Calu3 (cell line): ENCODE data around the gene MIPEP. TPM values are rescaled to one million over a fixed set of nuclear protein-coding genes. Genes with fewer than 3 reads are reported as not detected.

Experiments used
- BruUV-seq: library from RNA; stranded (reverse); fragments of 400-500 nt; replicated peaks from 2 replicates; lab custom pipeline; 2021; lab: Mats Ljungman, UMichigan
- CTCF ChIA-PET: fragments of 300-600 bp; sonication (Branson Sonifier 250); formaldehyde crosslinking; loops from one replicate; lab custom pipeline; 2022; ENCODE audit warnings: antibody characterized with exemption; lab: Charles Lee
- DNase-seq: peaks from one replicate; pipeline ENCODE4 v3.0.0; 2022
- H3K27ac Mint-ChIP-seq: one replicate; pipeline ENCODE4 v1.8.0; 2022; ENCODE audit warnings: mixed read lengths; ENCODE audit not compliant: unreplicated experiment
- H3K27me3 Mint-ChIP-seq: one replicate; pipeline ENCODE4 v1.8.0; 2022; ENCODE audit warnings: mixed read lengths; ENCODE audit not compliant: unreplicated experiment
- H3K36me3 Mint-ChIP-seq: one replicate; pipeline ENCODE4 v1.8.0; 2022; ENCODE audit warnings: mild to moderate bottlenecking, moderate library complexity, mixed read lengths; ENCODE audit not compliant: insufficient read depth, unreplicated experiment
- H3K4me1 Mint-ChIP-seq: one replicate; pipeline ENCODE4 v1.8.0; 2022; ENCODE audit warnings: mild to moderate bottlenecking, low read depth, mixed read lengths; ENCODE audit not compliant: unreplicated experiment
- H3K4me3 Mint-ChIP-seq: one replicate; pipeline ENCODE4 v1.8.0; 2022; ENCODE audit warnings: mild to moderate bottlenecking, low read depth, moderate library complexity, mixed read lengths; ENCODE audit not compliant: unreplicated experiment
- H3K9me3 Mint-ChIP-seq: one replicate; pipeline ENCODE4 v1.8.0; 2022; ENCODE audit warnings: low read depth, mixed read lengths; ENCODE audit not compliant: unreplicated experiment
- intact Hi-C: fragments of 100-400 bp; cut with micrococcal nuclease; formaldehyde crosslinking; loops from one replicate; pipeline ENCODE4 v1.10.0; 2022; ENCODE audit not compliant: unreplicated experiment
- total RNA-seq: library from RNA; stranded (reverse); gene quantifications from 2 replicates; pipeline ENCODE4 v1.2.3, GENCODE V29; 2022
- TF ChIP-seq, protein P1 (sequence below): fragments of 200-600 bp; IDR thresholded peaks from one replicate; pipeline ENCODE4 v1.8.0; 2022; ENCODE audit warnings: antibody characterized with exemption; ENCODE audit not compliant: unreplicated experiment

The MIPEP gene
- total RNA-seq, 1 experiment from 2014 or later: 25.2 TPM

DNA sequence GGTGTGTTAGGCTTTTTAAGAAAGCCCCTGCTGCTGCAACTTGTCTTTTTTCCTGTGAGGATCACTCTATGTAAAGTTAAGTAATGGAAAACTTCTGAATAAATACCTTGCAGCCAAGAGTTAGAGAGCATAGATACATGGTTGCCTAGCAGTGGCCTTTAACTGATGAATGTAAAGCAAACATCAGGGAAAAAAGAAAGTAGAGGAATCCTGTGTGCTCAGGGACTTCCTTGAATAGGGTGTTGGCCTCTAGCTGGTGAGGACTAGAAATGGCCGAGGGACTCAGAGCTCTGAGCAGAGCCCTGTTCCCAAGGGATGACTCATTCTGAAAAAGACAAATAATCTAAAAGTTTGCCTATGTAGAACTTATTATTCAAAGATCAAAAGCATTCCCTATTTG lies 135.7 kb downstream of the MIPEP start:
- DNase-seq: peak; percentile 41

DNA sequence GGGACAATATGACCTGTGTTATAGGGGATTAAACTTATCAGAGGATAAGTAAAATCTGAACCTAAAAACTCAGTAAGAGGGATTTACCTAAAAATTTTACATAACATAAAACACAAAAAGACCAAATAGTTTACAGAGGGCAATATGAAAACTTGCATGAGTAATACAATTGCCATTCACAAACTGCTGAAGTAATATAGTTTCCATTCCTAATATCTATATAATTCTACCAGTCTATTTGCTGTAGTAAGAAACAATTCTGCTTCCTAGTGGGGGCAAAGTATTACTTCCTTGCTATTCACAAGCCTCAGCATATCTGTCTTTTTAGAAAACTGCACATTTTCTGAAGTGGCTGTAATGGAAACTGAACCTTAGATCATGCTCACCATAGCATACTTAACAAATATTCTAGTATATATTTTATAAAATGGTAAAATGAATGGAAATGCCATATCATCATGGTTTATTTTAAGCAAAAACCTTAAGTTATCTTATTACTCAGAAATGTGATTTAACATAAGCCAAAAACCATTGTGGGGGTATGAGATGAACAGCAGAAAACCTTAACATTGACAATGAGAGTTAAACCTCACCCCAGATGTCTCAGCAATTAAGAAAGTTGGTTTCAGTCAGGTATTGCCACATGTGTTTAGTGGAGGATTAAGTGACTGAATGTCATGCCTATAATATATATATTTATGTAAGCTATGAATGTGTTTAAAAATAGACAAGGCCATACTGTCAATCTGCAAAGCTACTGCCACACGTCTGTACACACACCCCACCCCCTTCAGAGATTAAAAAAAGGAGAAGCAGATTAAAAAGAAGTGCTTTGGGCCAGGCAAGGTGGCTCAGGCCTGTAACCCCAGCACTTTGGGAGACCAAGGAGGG lies 136.8 kb downstream of the MIPEP start:
- CTCF ChIA-PET: no interaction called here
- TF ChIP-seq, protein P1, sequence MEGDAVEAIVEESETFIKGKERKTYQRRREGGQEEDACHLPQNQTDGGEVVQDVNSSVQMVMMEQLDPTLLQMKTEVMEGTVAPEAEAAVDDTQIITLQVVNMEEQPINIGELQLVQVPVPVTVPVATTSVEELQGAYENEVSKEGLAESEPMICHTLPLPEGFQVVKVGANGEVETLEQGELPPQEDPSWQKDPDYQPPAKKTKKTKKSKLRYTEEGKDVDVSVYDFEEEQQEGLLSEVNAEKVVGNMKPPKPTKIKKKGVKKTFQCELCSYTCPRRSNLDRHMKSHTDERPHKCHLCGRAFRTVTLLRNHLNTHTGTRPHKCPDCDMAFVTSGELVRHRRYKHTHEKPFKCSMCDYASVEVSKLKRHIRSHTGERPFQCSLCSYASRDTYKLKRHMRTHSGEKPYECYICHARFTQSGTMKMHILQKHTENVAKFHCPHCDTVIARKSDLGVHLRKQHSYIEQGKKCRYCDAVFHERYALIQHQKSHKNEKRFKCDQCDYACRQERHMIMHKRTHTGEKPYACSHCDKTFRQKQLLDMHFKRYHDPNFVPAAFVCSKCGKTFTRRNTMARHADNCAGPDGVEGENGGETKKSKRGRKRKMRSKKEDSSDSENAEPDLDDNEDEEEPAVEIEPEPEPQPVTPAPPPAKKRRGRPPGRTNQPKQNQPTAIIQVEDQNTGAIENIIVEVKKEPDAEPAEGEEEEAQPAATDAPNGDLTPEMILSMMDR: no peak
- peaks cover 37% of the 10 kb centered on the region for H3K4me1 Mint-ChIP-seq
- no peak overlapping the region for H3K4me3 Mint-ChIP-seq
- peaks cover 4% of the 10 kb centered on the region for H3K36me3 Mint-ChIP-seq
- no peaks in the 10 kb centered on the region for H3K27me3 Mint-ChIP-seq
- intact Hi-C loops: no loop called here
- no TSS peak for BruUV-seq
- H3K9me3 Mint-ChIP-seq: no peaks in the 10 kb centered on the region
- H3K27ac Mint-ChIP-seq: peak overlapping the region; percentile 88
- DNase-seq: no peak

More for the DNA sequence above, 135.7 kb downstream of the MIPEP start:
- Mint-ChIP-seq H3K4me3 (no peak overlapping the region), H3K27ac (no peak overlapping the region), H3K27me3 (no peaks in the 10 kb centered on the region), H3K9me3 (no peaks in the 10 kb centered on the region), H3K4me1 (peaks cover 31% of the 10 kb centered on the region), H3K36me3 (peaks cover 4% of the 10 kb centered on the region)
- TF ChIP-seq, protein P1: no peak
- no TSS peak for BruUV-seq
- intact Hi-C loops: no loop called here
- CTCF ChIA-PET: interaction anchor here (1.0 kb wide), 1 partner anchor 18 kb away, joined by 5 read pairs; no protein-coding TSS in a partner anchor

DNA sequence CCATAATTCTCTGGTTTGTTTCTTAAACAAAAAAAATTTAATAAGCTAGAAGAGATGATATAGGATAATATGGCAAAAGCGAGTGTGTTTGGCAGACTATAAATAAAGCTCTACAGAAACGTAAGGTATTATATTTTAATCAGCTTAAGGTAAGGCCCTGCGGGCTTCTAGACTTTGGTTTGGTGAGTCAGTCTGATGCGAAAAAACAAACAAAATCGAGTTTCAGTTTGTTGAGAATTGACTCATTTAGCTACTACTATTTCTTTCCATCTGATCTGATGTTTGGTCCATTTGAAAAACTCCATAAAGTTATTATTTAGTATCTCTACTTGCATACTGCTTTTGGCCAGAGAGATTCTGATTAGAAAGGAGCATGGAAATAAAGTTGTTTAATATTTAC lies 138.0 kb downstream of the MIPEP start:
- Mint-ChIP-seq H3K4me1 (peaks cover 37% of the 10 kb centered on the region), H3K27me3 (no peaks in the 10 kb centered on the region), H3K36me3 (peaks cover 4% of the 10 kb centered on the region), H3K4me3 (peak overlapping the region; percentile 6), H3K9me3 (no peaks in the 10 kb centered on the region), H3K27ac (peak overlapping the region; percentile 88)
- DNase-seq: peak; percentile 16
- TF ChIP-seq, protein P1: no peak
- intact Hi-C loops: no loop called here
- CTCF ChIA-PET: interaction anchor here (0.7 kb wide), 1 partner anchor 32 kb away, joined by 4 read pairs; no protein-coding TSS in a partner anchor
- no TSS peak for BruUV-seq

DNA sequence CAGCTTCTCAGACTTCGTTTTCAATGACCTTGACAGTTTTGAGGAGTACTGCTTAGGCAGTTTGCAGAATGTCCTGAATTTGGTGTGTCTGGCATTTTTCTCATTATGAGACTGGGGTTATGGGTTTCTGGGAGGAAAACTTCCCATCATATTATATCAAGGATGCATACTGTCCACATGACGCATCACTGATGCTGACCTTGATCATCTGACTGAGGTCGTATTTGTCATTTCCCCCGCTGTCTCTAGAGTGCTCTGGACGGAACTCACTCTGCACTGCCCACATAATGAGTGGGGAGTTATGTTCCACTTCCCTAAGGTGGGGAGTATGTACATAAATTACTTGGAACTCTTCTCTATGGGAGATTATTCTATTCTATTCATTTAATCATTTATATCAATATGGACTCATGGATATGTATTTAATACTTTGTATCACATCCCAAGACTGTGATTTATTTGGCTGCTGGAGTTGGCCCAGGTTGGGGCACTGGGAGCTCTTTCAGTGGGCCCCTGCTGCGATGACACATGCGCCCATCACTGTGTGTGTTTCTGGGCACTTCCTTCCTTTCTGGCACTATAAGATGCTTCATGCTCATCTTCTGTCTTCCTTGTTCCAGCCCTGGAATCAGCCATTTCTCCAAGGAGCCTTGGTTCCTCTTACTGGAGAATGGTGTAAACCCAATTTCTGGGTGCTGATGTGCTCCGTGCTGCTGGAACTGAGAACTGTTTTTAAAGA lies 138.6 kb downstream of the MIPEP start:
- intact Hi-C loops: no loop called here
- TF ChIP-seq, protein P1: no peak
- Mint-ChIP-seq H3K27me3 (no peaks in the 10 kb centered on the region), H3K9me3 (no peaks in the 10 kb centered on the region), H3K4me3 (peak overlapping the region; percentile 6), H3K36me3 (peaks cover 4% of the 10 kb centered on the region), H3K4me1 (peaks cover 37% of the 10 kb centered on the region), H3K27ac (peak overlapping the region; percentile 27)
- DNase-seq: no peak
- CTCF ChIA-PET: no interaction called here
- no TSS peak for BruUV-seq
